ENCODE data around the gene ZNF613. TPM values are rescaled to one million over a fixed set of nuclear protein-coding genes. Genes with fewer than 3 reads are reported as not detected.

Gene ZNF613
- total RNA-seq, 3 donors from 2014 or later, result 5.9 to 13.5 (median 7.9) TPM

GRCh38 chr19:51889934-51890333 lies 37.3 kb upstream of the ZNF613 start:
- Histone ChIP-seq H3K4me3 (no peak overlapping the region), H3K36me3 (peaks cover 35% of the 10 kb centered on the region), H3K4me1 (no peaks in the 10 kb centered on the region), H3K9me3 (peaks cover 64 to 80% of the 10 kb centered on the region in 2 donors), H3K27me3 (no peaks in the 10 kb centered on the region), H3K27ac (no peak overlapping the region)
- no peak for TF ChIP-seq POLR2AphosphoS5 (IDR thresholded peaks at IDR 0.05)
- TF ChIP-seq CTCF (IDR thresholded peaks at IDR 0.05), result no peak
- TF ChIP-seq POLR2A (IDR thresholded peaks at IDR 0.05), result no peak
- intact Hi-C loops (cut with DNase I; ENCODE audit: low total_unique reads), result no loop called here
- no peak for DNase-seq (ENCODE audit: low spot score in 2 of 2)

- intact Hi-C loops (cut with DNase I; ENCODE audit: low total_unique reads), result no loop called here
These were observed 36.0 kb upstream of the ZNF613 start for GRCh38 chr19:51891193-51891747.

GRCh38 chr19:51901860-51902259 lies 25.4 kb upstream of the ZNF613 start:
- Histone ChIP-seq H3K27ac (no peak overlapping the region), H3K4me1 (no peaks in the 10 kb centered on the region), H3K9me3 (peaks cover 39 to 47% of the 10 kb centered on the region in 2 donors), H3K27me3 (no peaks in the 10 kb centered on the region), H3K36me3 (peaks cover 11% of the 10 kb centered on the region), H3K4me3 (no peak overlapping the region)
- intact Hi-C loops (cut with DNase I; ENCODE audit: low total_unique reads), result no loop called here
- no peak for DNase-seq (ENCODE audit: low spot score in 2 of 2)
- TF ChIP-seq POLR2AphosphoS5 (IDR thresholded peaks at IDR 0.05) (no peak), CTCF (IDR thresholded peaks at IDR 0.05) (no peak), POLR2A (IDR thresholded peaks at IDR 0.05) (no peak)

More at GRCh38 chr19:51891193-51891747, 36.0 kb upstream of the ZNF613 start:
- TF ChIP-seq CTCF (IDR thresholded peaks at IDR 0.05) (no peak), POLR2AphosphoS5 (IDR thresholded peaks at IDR 0.05) (no peak), POLR2A (IDR thresholded peaks at IDR 0.05) (no peak)
- no peak for DNase-seq (ENCODE audit: low spot score in 2 of 2)
- H3K27me3 ChIP-seq, result no peaks in the 10 kb centered on the region
- H3K4me1 ChIP-seq, result no peaks in the 10 kb centered on the region
- H3K4me3 ChIP-seq, result peak overlapping the region in 1 of 3 donors; percentile 12
- peaks cover 46% of the 10 kb centered on the region for H3K36me3 ChIP-seq
- H3K9me3 ChIP-seq, result peaks cover 75 to 84% of the 10 kb centered on the region in 2 donors
- H3K27ac ChIP-seq, result no peak overlapping the region

- no peak for TF ChIP-seq CTCF (IDR thresholded peaks at IDR 0.05)
- TF ChIP-seq POLR2AphosphoS5 (IDR thresholded peaks at IDR 0.05), result no peak
- TF ChIP-seq POLR2A (IDR thresholded peaks at IDR 0.05), result no peak
- H3K4me1 ChIP-seq, result no peaks in the 10 kb centered on the region
- H3K36me3 ChIP-seq, result peaks cover 11% of the 10 kb centered on the region
- DNase-seq (ENCODE audit: low spot score in 2 of 2), result no peak
- H3K27me3 ChIP-seq, result peaks cover 0 to 6% of the 10 kb centered on the region in 2 donors
- H3K9me3 ChIP-seq, result peaks cover 35 to 38% of the 10 kb centered on the region in 2 donors
- H3K4me3 ChIP-seq, result peak overlapping the region in 2 of 3 donors; percentile 81
- intact Hi-C loops (cut with DNase I; ENCODE audit: low total_unique reads), result no loop called here
- H3K27ac ChIP-seq, result no peak overlapping the region
These were observed 24.1 kb upstream of the ZNF613 start for GRCh38 chr19:51903192-51903591.

- peak; percentile 67 to 76 for DNase-seq (ENCODE audit: low spot score in 2 of 2)
- H3K27me3 ChIP-seq, result peaks cover 0 to 6% of the 10 kb centered on the region in 2 donors
- peak within 1 kb of the TSS; percentile 67 to 81 (median 81) for H3K4me3 ChIP-seq
- no peaks in the 10 kb centered on the region for H3K4me1 ChIP-seq
- TF ChIP-seq CTCF (IDR thresholded peaks at IDR 0.05) (no peak), POLR2A (IDR thresholded peaks at IDR 0.05) (peak; percentile 25), POLR2AphosphoS5 (IDR thresholded peaks at IDR 0.05) (peak; percentile 17 to 78 (median 72))
- peaks cover 3% of the 10 kb centered on the region for H3K36me3 ChIP-seq
- intact Hi-C loops (cut with DNase I; ENCODE audit: low total_unique reads), result no loop called here
- H3K27ac ChIP-seq, result peak within 1 kb of the TSS; percentile 87 to 90
- H3K9me3 ChIP-seq, result peaks cover 24 to 30% of the 10 kb centered on the region in 2 donors
These were observed 22.7 kb upstream of the ZNF613 start, which contains the start of gene ZNF649 for GRCh38 chr19:51904331-51905165. Gene ZNF649, minus strand, starts transcription at chr19:51905017. Its CDS starts 4,910 bp downstream, at chr19:51900107.
